Astrocyte (in vitro differentiated cells and primary cell): Measurements from ENCODE around the gene CIT. TPM values are rescaled to one million over a fixed set of nuclear protein-coding genes. Genes with fewer than 3 reads are reported as not detected.

Experiments
- DNase-seq: peaks from one replicate; pipeline ENCODE4 v3.0.0-alpha.2; 2010; ENCODE audit warnings: low read depth
- FAIRE-seq: peaks from 2 replicates; lab custom pipeline; 2011; peaks lifted over from hg19 to GRCh38; lab: Jason Lieb, UNC
- H2AFZ ChIP-seq: 2 replicates; pipeline ENCODE4 v1.6.0; 2012; ENCODE audit warnings: low read depth, low read length, inconsistent platforms
- H3K27ac ChIP-seq: 2 replicates; pipeline ENCODE4 v1.5.1; 2011; ENCODE audit warnings: low read depth, low read length, inconsistent platforms
- H3K27me3 ChIP-seq: 2 replicates; pipeline ENCODE4 v1.6.0; 2011; ENCODE audit warnings: low read length, inconsistent platforms; ENCODE audit not compliant: insufficient read depth
- H3K36me3 ChIP-seq: 2 replicates; pipeline ENCODE4 v1.5.1; 2011; ENCODE audit warnings: low read length, inconsistent platforms; ENCODE audit not compliant: insufficient read depth
- H3K4me1 ChIP-seq: 2 replicates; pipeline ENCODE4 v1.5.1; 2011; ENCODE audit warnings: low read length, inconsistent platforms; ENCODE audit not compliant: insufficient read depth
- H3K4me2 ChIP-seq: 2 replicates; pipeline ENCODE4 v1.6.0; 2012; ENCODE audit warnings: low read length, inconsistent platforms
- H3K4me3 ChIP-seq: 2 replicates; pipeline ENCODE4 v1.5.1; 2011; ENCODE audit warnings: low read depth, mild to moderate bottlenecking, low read length, inconsistent platforms; ENCODE audit not compliant: insufficient read depth
- H3K79me2 ChIP-seq: 2 replicates; pipeline ENCODE4 v1.6.0; 2012; ENCODE audit warnings: mild to moderate bottlenecking, low read length, inconsistent platforms; ENCODE audit not compliant: insufficient read depth
- H3K9ac ChIP-seq: 2 replicates; pipeline ENCODE4 v1.6.0; 2012; ENCODE audit warnings: mild to moderate bottlenecking, low read length, inconsistent platforms
- H3K9me3 ChIP-seq: 2 replicates; pipeline ENCODE4 v1.5.1; 2012; ENCODE audit warnings: low read depth, mild to moderate bottlenecking, low read length, inconsistent platforms; ENCODE audit not compliant: insufficient read depth
- H4K20me1 ChIP-seq: 2 replicates; pipeline ENCODE4 v1.6.0; 2012; ENCODE audit warnings: low read length, inconsistent platforms; ENCODE audit not compliant: insufficient read depth
- H3K27ac Mint-ChIP-seq: one replicate; pipeline ENCODE4 v1.8.0; 2021; ENCODE audit warnings: mild to moderate bottlenecking, mixed read lengths; ENCODE audit not compliant: unreplicated experiment
- H3K27me3 Mint-ChIP-seq: one replicate; pipeline ENCODE4 v1.8.0; 2021; ENCODE audit warnings: low read depth, mixed read lengths; ENCODE audit not compliant: unreplicated experiment
- H3K36me3 Mint-ChIP-seq: one replicate; pipeline ENCODE4 v1.8.0; 2021; ENCODE audit warnings: low read depth, mixed read lengths; ENCODE audit not compliant: unreplicated experiment
- H3K4me1 Mint-ChIP-seq: one replicate; pipeline ENCODE4 v1.8.0; 2021; ENCODE audit warnings: low read depth, mixed read lengths; ENCODE audit not compliant: unreplicated experiment
- H3K4me3 Mint-ChIP-seq: one replicate; pipeline ENCODE4 v1.8.0; 2021; ENCODE audit warnings: mild to moderate bottlenecking, moderate library complexity, mixed read lengths; ENCODE audit not compliant: unreplicated experiment
- H3K9me3 Mint-ChIP-seq: one replicate; pipeline ENCODE4 v1.8.0; 2021; ENCODE audit warnings: mild to moderate bottlenecking, mixed read lengths; ENCODE audit not compliant: unreplicated experiment
- CTCF ChIP-seq: IDR thresholded peaks from 2 replicates; pipeline ENCODE4 v1.5.1; 2011; ENCODE audit warnings: low read depth, mild to moderate bottlenecking, inconsistent platforms, low read length, moderate library complexity; ENCODE audit not compliant: insufficient read depth
- EZH2 ChIP-seq: IDR thresholded peaks from 2 replicates; pipeline ENCODE4 v1.6.1; 2012; ENCODE audit warnings: mild to moderate bottlenecking, low read length, inconsistent platforms; ENCODE audit not compliant: insufficient read depth
- total RNA-seq: library from RNA; stranded (reverse); gene quantifications from 2 replicates; pipeline ENCODE4 v1.2.1, GENCODE V29; 2021

CIT gene
- total RNA-seq, 1 donor from 2014 or later = 4.5 TPM

- Histone ChIP-seq H3K27me3 (no peaks in the 10 kb centered on the region), H4K20me1 (peaks cover 4% of the 10 kb centered on the region), H3K4me3 (no peak overlapping the region), H3K27ac (no peak overlapping the region), H3K9me3 (no peaks in the 10 kb centered on the region), H2AFZ (no peak overlapping the region), H3K9ac (no peak overlapping the region), H3K36me3 (peaks cover 35% of the 10 kb centered on the region), H3K4me2 (no peak overlapping the region), H3K4me1 (peaks cover 5% of the 10 kb centered on the region), H3K79me2 (no peaks in the 10 kb centered on the region)
- DNase-seq (no peak), FAIRE-seq (no peak)
- no peak for TF ChIP-seq CTCF
- no peak for TF ChIP-seq EZH2
- Mint-ChIP-seq H3K4me3 (no peak overlapping the region), H3K36me3 (peaks cover 16% of the 10 kb centered on the region), H3K27me3 (no peaks in the 10 kb centered on the region), H3K4me1 (no peaks in the 10 kb centered on the region), H3K27ac (no peak overlapping the region), H3K9me3 (peaks cover 2% of the 10 kb centered on the region)
Observed at GRCh38 chr12:119681728-119682638, 195.1 kb downstream of the CIT start.

- Histone ChIP-seq H3K79me2 (no peaks in the 10 kb centered on the region), H3K4me2 (no peak overlapping the region), H3K27ac (no peak overlapping the region), H3K9me3 (no peaks in the 10 kb centered on the region), H3K4me3 (no peak overlapping the region), H3K4me1 (peaks cover 5% of the 10 kb centered on the region), H3K27me3 (no peaks in the 10 kb centered on the region), H2AFZ (no peak overlapping the region), H3K9ac (no peak overlapping the region), H4K20me1 (peaks cover 4% of the 10 kb centered on the region), H3K36me3 (peaks cover 40% of the 10 kb centered on the region)
- H3K9me3 Mint-ChIP-seq = peaks cover 2% of the 10 kb centered on the region
- no peaks in the 10 kb centered on the region for H3K27me3 Mint-ChIP-seq
- no peak overlapping the region for H3K27ac Mint-ChIP-seq
- no peak overlapping the region for H3K4me3 Mint-ChIP-seq
- H3K4me1 Mint-ChIP-seq = no peaks in the 10 kb centered on the region
- TF ChIP-seq EZH2 (no peak), CTCF (no peak)
- DNase-seq = no peak
- FAIRE-seq = no peak
- H3K36me3 Mint-ChIP-seq = peaks cover 21% of the 10 kb centered on the region
Observed at GRCh38 chr12:119681111-119681510, 196.0 kb downstream of the CIT start.

- no peak overlapping the region for H3K27ac Mint-ChIP-seq
- no peaks in the 10 kb centered on the region for H3K4me1 Mint-ChIP-seq
- Histone ChIP-seq H3K27me3 (no peaks in the 10 kb centered on the region), H3K9ac (no peak overlapping the region), H3K36me3 (peaks cover 55% of the 10 kb centered on the region), H3K27ac (no peak overlapping the region), H3K79me2 (no peaks in the 10 kb centered on the region), H3K4me3 (no peak overlapping the region), H4K20me1 (peaks cover 5% of the 10 kb centered on the region), H2AFZ (no peak overlapping the region), H3K4me1 (peaks cover 5% of the 10 kb centered on the region), H3K4me2 (no peak overlapping the region), H3K9me3 (no peaks in the 10 kb centered on the region)
- DNase-seq = no peak
- no peaks in the 10 kb centered on the region for H3K27me3 Mint-ChIP-seq
- peak overlapping the region; percentile 12 for H3K4me3 Mint-ChIP-seq
- FAIRE-seq = no peak
- TF ChIP-seq EZH2 = no peak
- TF ChIP-seq CTCF = no peak
- peaks cover 2% of the 10 kb centered on the region for H3K9me3 Mint-ChIP-seq
- H3K36me3 Mint-ChIP-seq = peaks cover 23% of the 10 kb centered on the region
Observed at GRCh38 chr12:119679490-119679889, 197.6 kb downstream of the CIT start.
